ENCODE data around the gene PRPF4.
A peak's percentile ranks its signal among the peaks of the same experiment; 100 is the strongest.
"Not testable (repeated sequence)": the region's sequence is repeated elsewhere in the genome, so short reads cannot be mapped to it uniquely, and the experiment has no call there.

Gene PRPF4

GRCh38 chr9:113275157-113276131 lies at the start of gene PRPF4, which contains the start of gene CDC26:
TSS of gene PRPF4 (plus strand) at chr9:113275658. CDS start at chr9:113275744, 86 bp downstream.
TSS of gene CDC26 (minus strand) at chr9:113275572. CDS start at chr9:113272507, 3,065 bp downstream.
- peak; percentile 96 for DNase-seq

GRCh38 chr9:113227436-113227835 lies 48.0 kb upstream of the PRPF4 start:
- DNase-seq = no peak

GRCh38 chr9:113228130-113228665 lies 47.3 kb upstream of the PRPF4 start:
- no peak for DNase-seq

GRCh38 chr9:113231701-113232100 lies 43.8 kb upstream of the PRPF4 start:
- no peak for DNase-seq

- not testable (repeated sequence) for DNase-seq
Measured at GRCh38 chr9:113235701-113236255, 39.7 kb upstream of the PRPF4 start.

GRCh38 chr9:113237026-113237425 lies 38.4 kb upstream of the PRPF4 start:
- DNase-seq = no peak

GRCh38 chr9:113238202-113238858 lies 37.1 kb upstream of the PRPF4 start:
- no peak for DNase-seq

- DNase-seq = no peak
Measured at GRCh38 chr9:113238859-113239232, 36.6 kb upstream of the PRPF4 start.

GRCh38 chr9:113241161-113241560 lies 34.3 kb upstream of the PRPF4 start:
- DNase-seq = no peak

- DNase-seq = no peak
Measured at GRCh38 chr9:113244556-113244955, 30.9 kb upstream of the PRPF4 start.

GRCh38 chr9:113245894-113246293 lies 29.6 kb upstream of the PRPF4 start:
- DNase-seq = no peak

GRCh38 chr9:113246928-113247327 lies 28.5 kb upstream of the PRPF4 start:
- DNase-seq = no peak

- DNase-seq = no peak
Measured at GRCh38 chr9:113247640-113248039, 27.8 kb upstream of the PRPF4 start.

- not testable (repeated sequence) for DNase-seq
Measured at GRCh38 chr9:113249661-113250060, 25.8 kb upstream of the PRPF4 start.

- no peak for DNase-seq
Measured at GRCh38 chr9:113250807-113251206, 24.7 kb upstream of the PRPF4 start.

- no peak for DNase-seq
Measured at GRCh38 chr9:113254991-113255390, 20.5 kb upstream of the PRPF4 start.

GRCh38 chr9:113255438-113255837 lies 20.0 kb upstream of the PRPF4 start:
- DNase-seq = no peak

GRCh38 chr9:113257863-113258262 lies 17.6 kb upstream of the PRPF4 start:
- no peak for DNase-seq

- DNase-seq = no peak
Measured at GRCh38 chr9:113258282-113258681, 17.2 kb upstream of the PRPF4 start.

- DNase-seq = no peak
Measured at GRCh38 chr9:113261917-113262671, 13.4 kb upstream of the PRPF4 start.

- no peak for DNase-seq
Measured at GRCh38 chr9:113266174-113266573, 9.3 kb upstream of the PRPF4 start.

- no peak for DNase-seq
Measured at GRCh38 chr9:113267911-113268566, 7.4 kb upstream of the PRPF4 start.
